K562 (cell line): ENCODE results near the gene MCL1. TPM values are rescaled to one million over a fixed set of nuclear protein-coding genes. Genes with fewer than 3 reads are reported as not detected.
A peak's percentile ranks its signal among the peaks of the same experiment; 100 is the strongest.

Experiments used
- C11orf30 ChIP-seq: fragments of 450-650 bp; IDR thresholded peaks from 2 replicates; pipeline ENCODE4 v1.6.1; 2016; ENCODE audit warnings: low read depth, mild to moderate bottlenecking
- CXXC5 ChIP-seq: fragments of 250-450 bp; sonication (Bioruptor Pico); IDR thresholded peaks from 2 replicates; pipeline ENCODE4 v1.8.0; 2022; ENCODE audit warnings: inconsistent platforms, mild to moderate bottlenecking, moderate library complexity
- HNRNPH1 ChIP-seq: fragments of 200-400 bp; formaldehyde crosslinking; optimal IDR thresholded peaks from 2 replicates; pipeline ENCODE3; 2017; ENCODE audit warnings: low read depth, mild to moderate bottlenecking, low read length, moderate library complexity
- PRMT5 ChIP-seq: sonication (generic); formaldehyde crosslinking; IDR thresholded peaks from 2 replicates; pipeline ENCODE4 v1.5.0; 2020; ENCODE audit warnings: missing genetic modification reagents
- RBM14 ChIP-seq: fragments of 200-400 bp; formaldehyde crosslinking; IDR thresholded peaks from 2 replicates; pipeline ENCODE4 v1.6.1; 2018; ENCODE audit warnings: low read depth, mild to moderate bottlenecking, low read length, moderate library complexity, borderline replicate concordance; ENCODE audit not compliant: insufficient read depth
- SNAPC5 ChIP-seq: fragments of 250-450 bp; sonication (Bioruptor Pico); IDR thresholded peaks from 2 replicates; pipeline ENCODE4 v1.8.0; 2021; ENCODE audit warnings: moderate library complexity, mild to moderate bottlenecking, inconsistent platforms
- SNRNP70 ChIP-seq: fragments of 200-400 bp; formaldehyde crosslinking; optimal IDR thresholded peaks from 2 replicates; pipeline ENCODE3; 2017; ENCODE audit warnings: low read depth, low read length
- TBL1XR1 ChIP-seq, 2 experiments: IDR thresholded peaks; 2 replicates each; pipeline ENCODE4 v1.6.1; 2012; ENCODE audit warnings: improper control_type of control experiment in 2 of 2, low read length in 2 of 2, mild to moderate bottlenecking in 1 of 2
- THRAP3 ChIP-seq: fragments of 450-650 bp; IDR thresholded peaks from 2 replicates; pipeline ENCODE4 v1.6.1; 2016; ENCODE audit warnings: mild to moderate bottlenecking, inconsistent platforms, borderline replicate concordance
- ZNF764 ChIP-seq: fragments of 250-450 bp; sonication (Bioruptor Pico); IDR thresholded peaks from 2 replicates; pipeline ENCODE4 v1.4.0; 2020; ENCODE audit warnings: low read depth, mild to moderate bottlenecking, moderate library complexity
- polyA plus RNA-seq, 8 experiments: library from polyadenylated mRNA; depleted of rRNA in 4 of 8; stranded (reverse) in 5 of 8; unstranded in 3 of 8; fragments of >200 nt; fragmentation: Nextera tagmentation in 2 of 8; fragmentation: Illumina TruSeq in 1 of 8; extraction: Ambion mirVana in 2 of 8; extraction: Trizol in 1 of 8; gene quantifications; 2 replicates each; pipeline versions ENCODE4 v1.2.1 to v1.2.3, GENCODE V29; 2011 to 2014; ENCODE audit warnings: inconsistent platforms in 1 of 8, missing spikeins in 1 of 8
- total RNA-seq, 7 experiments: library from RNA; depleted of rRNA in 6 of 7; stranded (reverse); fragments of >200 nt in 6 of 7; fragmentation: Illumina TruSeq in 2 of 7; extraction: Trizol in 2 of 7; gene quantifications; 2 replicates each; pipeline versions ENCODE4 v1.2.1 to v1.2.3, GENCODE V29; 2011 to 2021; ENCODE audit warnings: low replicate concordance in 1 of 7
- TF ChIP-seq, protein P1 (sequence below): sonication (generic); formaldehyde crosslinking; IDR thresholded peaks from 2 replicates; pipeline ENCODE4 v1.8.0; 2022; ENCODE audit warnings: mild to moderate bottlenecking, missing genetic modification reagents
- TF ChIP-seq, protein P2 (sequence below): sonication (generic); formaldehyde crosslinking; IDR thresholded peaks from 2 replicates; pipeline ENCODE4 v1.8.0; 2022; ENCODE audit warnings: mild to moderate bottlenecking, missing genetic modification reagents
- TF ChIP-seq, protein P3 (sequence below), 2 experiments: fragments of 450-650 bp in 1 of 2; sonication (generic) in 1 of 2; formaldehyde crosslinking in 1 of 2; IDR thresholded peaks; 2 replicates each; pipeline versions ENCODE4 v1.7.1 to v1.9.0; 2016 to 2022; ENCODE audit warnings: inconsistent platforms in 1 of 2, mild to moderate bottlenecking in 1 of 2, missing genetic modification reagents in 1 of 2

The MCL1 gene
- total and polyA plus RNA-seq, 9 of the 15 experiments (the other 6 are each of a cell fraction or from before 2014, with no cell fraction given) = 27.1 to 224 (median 138) TPM

GRCh38 chr1:150545486-150546032 lies 33.9 kb downstream of the MCL1 start (continued):
- TF ChIP-seq, protein P1, sequence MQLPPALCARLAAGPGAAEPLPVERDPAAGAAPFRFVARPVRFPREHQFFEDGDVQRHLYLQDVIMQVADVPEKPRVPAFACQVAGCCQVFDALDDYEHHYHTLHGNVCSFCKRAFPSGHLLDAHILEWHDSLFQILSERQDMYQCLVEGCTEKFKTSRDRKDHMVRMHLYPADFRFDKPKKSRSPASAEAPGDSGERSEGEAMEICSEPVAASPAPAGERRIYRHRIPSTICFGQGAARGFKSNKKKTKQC (CRISPR knock-in tag) = peak; percentile 68; the same call in 1 of the 2 replicates
- TF ChIP-seq SNRNP70 = no peak
- TF ChIP-seq PRMT5 = no peak
- TF ChIP-seq SNAPC5 (CRISPR knock-in tag) = no peak
- peak; percentile 86 to 97 for TF ChIP-seq TBL1XR1 (IDR thresholded peaks at IDR 0.05; ENCODE audit: low read length in 2 of 2)
- TF ChIP-seq, protein P2, sequence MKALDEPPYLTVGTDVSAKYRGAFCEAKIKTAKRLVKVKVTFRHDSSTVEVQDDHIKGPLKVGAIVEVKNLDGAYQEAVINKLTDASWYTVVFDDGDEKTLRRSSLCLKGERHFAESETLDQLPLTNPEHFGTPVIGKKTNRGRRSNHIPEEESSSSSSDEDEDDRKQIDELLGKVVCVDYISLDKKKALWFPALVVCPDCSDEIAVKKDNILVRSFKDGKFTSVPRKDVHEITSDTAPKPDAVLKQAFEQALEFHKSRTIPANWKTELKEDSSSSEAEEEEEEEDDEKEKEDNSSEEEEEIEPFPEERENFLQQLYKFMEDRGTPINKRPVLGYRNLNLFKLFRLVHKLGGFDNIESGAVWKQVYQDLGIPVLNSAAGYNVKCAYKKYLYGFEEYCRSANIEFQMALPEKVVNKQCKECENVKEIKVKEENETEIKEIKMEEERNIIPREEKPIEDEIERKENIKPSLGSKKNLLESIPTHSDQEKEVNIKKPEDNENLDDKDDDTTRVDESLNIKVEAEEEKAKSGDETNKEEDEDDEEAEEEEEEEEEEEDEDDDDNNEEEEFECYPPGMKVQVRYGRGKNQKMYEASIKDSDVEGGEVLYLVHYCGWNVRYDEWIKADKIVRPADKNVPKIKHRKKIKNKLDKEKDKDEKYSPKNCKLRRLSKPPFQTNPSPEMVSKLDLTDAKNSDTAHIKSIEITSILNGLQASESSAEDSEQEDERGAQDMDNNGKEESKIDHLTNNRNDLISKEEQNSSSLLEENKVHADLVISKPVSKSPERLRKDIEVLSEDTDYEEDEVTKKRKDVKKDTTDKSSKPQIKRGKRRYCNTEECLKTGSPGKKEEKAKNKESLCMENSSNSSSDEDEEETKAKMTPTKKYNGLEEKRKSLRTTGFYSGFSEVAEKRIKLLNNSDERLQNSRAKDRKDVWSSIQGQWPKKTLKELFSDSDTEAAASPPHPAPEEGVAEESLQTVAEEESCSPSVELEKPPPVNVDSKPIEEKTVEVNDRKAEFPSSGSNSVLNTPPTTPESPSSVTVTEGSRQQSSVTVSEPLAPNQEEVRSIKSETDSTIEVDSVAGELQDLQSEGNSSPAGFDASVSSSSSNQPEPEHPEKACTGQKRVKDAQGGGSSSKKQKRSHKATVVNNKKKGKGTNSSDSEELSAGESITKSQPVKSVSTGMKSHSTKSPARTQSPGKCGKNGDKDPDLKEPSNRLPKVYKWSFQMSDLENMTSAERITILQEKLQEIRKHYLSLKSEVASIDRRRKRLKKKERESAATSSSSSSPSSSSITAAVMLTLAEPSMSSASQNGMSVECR (CRISPR knock-in tag) = no peak
- no peak for TF ChIP-seq RBM14
- TF ChIP-seq HNRNPH1 = no peak
- peak; percentile 46; the same call in 1 of the 2 replicates for TF ChIP-seq CXXC5 (CRISPR knock-in tag)
- TF ChIP-seq, protein P3, sequence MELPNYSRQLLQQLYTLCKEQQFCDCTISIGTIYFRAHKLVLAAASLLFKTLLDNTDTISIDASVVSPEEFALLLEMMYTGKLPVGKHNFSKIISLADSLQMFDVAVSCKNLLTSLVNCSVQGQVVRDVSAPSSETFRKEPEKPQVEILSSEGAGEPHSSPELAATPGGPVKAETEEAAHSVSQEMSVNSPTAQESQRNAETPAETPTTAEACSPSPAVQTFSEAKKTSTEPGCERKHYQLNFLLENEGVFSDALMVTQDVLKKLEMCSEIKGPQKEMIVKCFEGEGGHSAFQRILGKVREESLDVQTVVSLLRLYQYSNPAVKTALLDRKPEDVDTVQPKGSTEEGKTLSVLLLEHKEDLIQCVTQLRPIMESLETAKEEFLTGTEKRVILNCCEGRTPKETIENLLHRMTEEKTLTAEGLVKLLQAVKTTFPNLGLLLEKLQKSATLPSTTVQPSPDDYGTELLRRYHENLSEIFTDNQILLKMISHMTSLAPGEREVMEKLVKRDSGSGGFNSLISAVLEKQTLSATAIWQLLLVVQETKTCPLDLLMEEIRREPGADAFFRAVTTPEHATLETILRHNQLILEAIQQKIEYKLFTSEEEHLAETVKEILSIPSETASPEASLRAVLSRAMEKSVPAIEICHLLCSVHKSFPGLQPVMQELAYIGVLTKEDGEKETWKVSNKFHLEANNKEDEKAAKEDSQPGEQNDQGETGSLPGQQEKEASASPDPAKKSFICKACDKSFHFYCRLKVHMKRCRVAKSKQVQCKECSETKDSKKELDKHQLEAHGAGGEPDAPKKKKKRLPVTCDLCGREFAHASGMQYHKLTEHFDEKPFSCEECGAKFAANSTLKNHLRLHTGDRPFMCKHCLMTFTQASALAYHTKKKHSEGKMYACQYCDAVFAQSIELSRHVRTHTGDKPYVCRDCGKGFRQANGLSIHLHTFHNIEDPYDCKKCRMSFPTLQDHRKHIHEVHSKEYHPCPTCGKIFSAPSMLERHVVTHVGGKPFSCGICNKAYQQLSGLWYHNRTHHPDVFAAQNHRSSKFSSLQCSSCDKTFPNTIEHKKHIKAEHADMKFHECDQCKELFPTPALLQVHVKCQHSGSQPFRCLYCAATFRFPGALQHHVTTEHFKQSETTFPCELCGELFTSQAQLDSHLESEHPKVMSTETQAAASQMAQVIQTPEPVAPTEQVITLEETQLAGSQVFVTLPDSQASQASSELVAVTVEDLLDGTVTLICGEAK (IDR thresholded peaks at IDR 0.05) = no peak
- TF ChIP-seq, protein P3 (CRISPR knock-in tag; IDR thresholded peaks at IDR 0.05) = no peak
- no peak for TF ChIP-seq THRAP3
- TF ChIP-seq ZNF764 = no peak
- TF ChIP-seq C11orf30 = peak; percentile 18; the same call in 1 of the 2 replicates
